HUES64 (cell line): ENCODE results near the gene FHIT.
"Not testable (repeated sequence)": the region's sequence is repeated elsewhere in the genome, so short reads cannot be mapped to it uniquely, and the experiment has no call there.

ENCODE experiments used
- H3K27ac ChIP-seq: 2 replicates; pipeline ENCODE4 v1.7.0; 2013; ENCODE audit warnings: low read depth, low read length, inconsistent platforms
- H3K27me3 ChIP-seq: 2 replicates; pipeline ENCODE4 v1.6.1; 2013; ENCODE audit warnings: mild to moderate bottlenecking, low read length; ENCODE audit not compliant: insufficient read depth
- H3K36me3 ChIP-seq: 2 replicates; pipeline ENCODE4 v1.6.1; 2013; ENCODE audit warnings: mild to moderate bottlenecking, low read length; ENCODE audit not compliant: insufficient read depth
- H3K4me1 ChIP-seq: 2 replicates; pipeline ENCODE4 v1.6.1; 2013; ENCODE audit warnings: mild to moderate bottlenecking, low read length, moderate library complexity; ENCODE audit not compliant: insufficient read depth
- H3K4me3 ChIP-seq: 2 replicates; pipeline ENCODE4 v1.5.1; 2013; ENCODE audit warnings: mild to moderate bottlenecking, low read length, moderate library complexity
- H3K9ac ChIP-seq: 2 replicates; pipeline ENCODE4 v1.6.1; 2013; ENCODE audit warnings: mild to moderate bottlenecking, low read depth, low read length
- H3K9me3 ChIP-seq: 2 replicates; pipeline ENCODE4 v1.6.1; 2013; ENCODE audit warnings: low read depth, low read length; ENCODE audit not compliant: insufficient read depth
- WGBS: fragments of 150-250, 120-280 bp; methylation state at CpG from one replicate; pipeline ENCODE4 v1.1.7; 2013; ENCODE audit warnings: missing lambda C conversion rate; 5-methylcytosine and 5-hydroxymethylcytosine counted together

FHIT gene

GRCh38 chr3:60539394-60539793 is 711.9 kb downstream of the FHIT start:
- 100% methylated on average over 1 of the region's 2 CpGs for WGBS
- peaks cover 11% of the 10 kb centered on the region for H3K4me1 ChIP-seq
- not testable (repeated sequence) for H3K27ac ChIP-seq, H3K4me3 ChIP-seq, H3K36me3 ChIP-seq, H3K9ac ChIP-seq, H3K9me3 ChIP-seq, H3K27me3 ChIP-seq

GRCh38 chr3:60536420-60536819 is 714.8 kb downstream of the FHIT start:
- Histone ChIP-seq H3K36me3 (no peaks in the 10 kb centered on the region), H3K9me3 (no peaks in the 10 kb centered on the region), H3K27me3 (no peaks in the 10 kb centered on the region), H3K4me3 (no peak overlapping the region), H3K9ac (no peak overlapping the region), H3K27ac (no peak overlapping the region), H3K4me1 (peaks cover 7% of the 10 kb centered on the region; the same call in 1 of the 2 replicates)
- 91% methylated on average over 3 of the region's 3 CpGs for WGBS

- 97% methylated on average over 5 of the region's 5 CpGs for WGBS
- no peak overlapping the region for H3K4me3 ChIP-seq
- no peaks in the 10 kb centered on the region for H3K27me3 ChIP-seq
- peaks cover 7% of the 10 kb centered on the region; the same call in 1 of the 2 replicates for H3K4me1 ChIP-seq
- no peaks in the 10 kb centered on the region for H3K9me3 ChIP-seq
- no peaks in the 10 kb centered on the region for H3K36me3 ChIP-seq
- no peak overlapping the region for H3K27ac ChIP-seq
- no peak overlapping the region for H3K9ac ChIP-seq
Measured at GRCh38 chr3:60531759-60532158, 719.5 kb downstream of the FHIT start.

GRCh38 chr3:60528651-60529050 is 722.6 kb downstream of the FHIT start:
- 98% methylated on average over 1 of the region's 1 CpG for WGBS

GRCh38 chr3:60523536-60523935 is 727.7 kb downstream of the FHIT start:
- Histone ChIP-seq H3K27ac (no peak overlapping the region), H3K9ac (no peak overlapping the region), H3K4me3 (no peak overlapping the region), H3K4me1 (no peaks in the 10 kb centered on the region), H3K36me3 (no peaks in the 10 kb centered on the region), H3K27me3 (no peaks in the 10 kb centered on the region), H3K9me3 (no peaks in the 10 kb centered on the region)
- WGBS: 98% methylated on average over 2 of the region's 2 CpGs

More at GRCh38 chr3:60528651-60529050, 722.6 kb downstream of the FHIT start:
- Histone ChIP-seq H3K9ac (no peak overlapping the region), H3K4me3 (no peak overlapping the region), H3K27ac (no peak overlapping the region), H3K36me3 (no peaks in the 10 kb centered on the region), H3K27me3 (no peaks in the 10 kb centered on the region), H3K9me3 (no peaks in the 10 kb centered on the region), H3K4me1 (no peaks in the 10 kb centered on the region)

- WGBS: 96% methylated on average over 3 of the region's 3 CpGs
- Histone ChIP-seq H3K9ac (no peak overlapping the region), H3K27ac (no peak overlapping the region), H3K36me3 (no peaks in the 10 kb centered on the region), H3K9me3 (no peaks in the 10 kb centered on the region), H3K4me3 (no peak overlapping the region), H3K27me3 (no peaks in the 10 kb centered on the region), H3K4me1 (no peaks in the 10 kb centered on the region)
Measured at GRCh38 chr3:60517134-60517533, 734.1 kb downstream of the FHIT start.

GRCh38 chr3:60514866-60515265 is 736.4 kb downstream of the FHIT start:
- 94% methylated on average over 8 of the region's 8 CpGs for WGBS
- no peaks in the 10 kb centered on the region for H3K9me3 ChIP-seq

GRCh38 chr3:60514085-60514649 is 737.1 kb downstream of the FHIT start:
- Histone ChIP-seq H3K27ac (no peak overlapping the region), H3K4me1 (no peaks in the 10 kb centered on the region), H3K4me3 (no peak overlapping the region), H3K9ac (no peak overlapping the region), H3K27me3 (no peaks in the 10 kb centered on the region), H3K9me3 (no peaks in the 10 kb centered on the region), H3K36me3 (no peaks in the 10 kb centered on the region)
- WGBS: 91% methylated on average over 9 of the region's 9 CpGs

More at GRCh38 chr3:60514866-60515265, 736.4 kb downstream of the FHIT start:
- Histone ChIP-seq H3K4me1 (no peaks in the 10 kb centered on the region), H3K36me3 (no peaks in the 10 kb centered on the region), H3K9ac (no peak overlapping the region), H3K27me3 (no peaks in the 10 kb centered on the region), H3K27ac (no peak overlapping the region), H3K4me3 (no peak overlapping the region)

GRCh38 chr3:60513241-60513640 is 738.0 kb downstream of the FHIT start:
- Histone ChIP-seq H3K4me3 (no peak overlapping the region), H3K36me3 (no peaks in the 10 kb centered on the region), H3K9me3 (no peaks in the 10 kb centered on the region), H3K9ac (no peak overlapping the region), H3K27ac (no peak overlapping the region), H3K4me1 (no peaks in the 10 kb centered on the region), H3K27me3 (no peaks in the 10 kb centered on the region)

- H3K4me3 ChIP-seq: no peak overlapping the region
- no peak overlapping the region for H3K9ac ChIP-seq
- no peaks in the 10 kb centered on the region for H3K27me3 ChIP-seq
- H3K9me3 ChIP-seq: no peaks in the 10 kb centered on the region
- no peak overlapping the region for H3K27ac ChIP-seq
- H3K36me3 ChIP-seq: no peaks in the 10 kb centered on the region
- H3K4me1 ChIP-seq: no peaks in the 10 kb centered on the region
- 85% methylated on average over 1 of the region's 1 CpG for WGBS
Measured at GRCh38 chr3:60512506-60512905, 738.7 kb downstream of the FHIT start.

- H3K4me1 ChIP-seq: no peaks in the 10 kb centered on the region
- no peak overlapping the region for H3K9ac ChIP-seq
- H3K4me3 ChIP-seq: no peak overlapping the region
- H3K9me3 ChIP-seq: no peaks in the 10 kb centered on the region
- no peaks in the 10 kb centered on the region for H3K27me3 ChIP-seq
- no peak overlapping the region for H3K27ac ChIP-seq
- H3K36me3 ChIP-seq: no peaks in the 10 kb centered on the region
- 96% methylated on average over 1 of the region's 2 CpGs for WGBS
Measured at GRCh38 chr3:60509471-60509870, 741.8 kb downstream of the FHIT start.

GRCh38 chr3:60504827-60505457 is 746.3 kb downstream of the FHIT start:
- Histone ChIP-seq H3K4me1 (no peaks in the 10 kb centered on the region), H3K27me3 (no peaks in the 10 kb centered on the region), H3K9me3 (no peaks in the 10 kb centered on the region), H3K9ac (no peak overlapping the region), H3K36me3 (no peaks in the 10 kb centered on the region), H3K27ac (no peak overlapping the region), H3K4me3 (no peak overlapping the region)
- WGBS: 94% methylated on average over 1 of the region's 1 CpG
